HPDE6-E6E7 (cell line): Measurements from ENCODE around the gene MGAT5B.

Experiments
- DNase-seq: peaks from one replicate; pipeline ENCODE4 v3.0.0; 2011; ENCODE audit warnings: missing footprints; ENCODE audit errors: extremely low spot score

MGAT5B gene

GRCh38 chr17:76905036-76905435, 36.8 kb downstream of the MGAT5B start:
- DNase-seq: no peak

- no peak for DNase-seq
Measured at GRCh38 chr17:76905836-76906235, 37.6 kb downstream of the MGAT5B start.

GRCh38 chr17:76906463-76906862, 38.3 kb downstream of the MGAT5B start:
- DNase-seq: no peak

GRCh38 chr17:76907352-76907751, 39.1 kb downstream of the MGAT5B start:
- no peak for DNase-seq

GRCh38 chr17:76909971-76910760, 42.0 kb downstream of the MGAT5B start:
- DNase-seq: peak; percentile 58

GRCh38 chr17:76911299-76912017, 43.3 kb downstream of the MGAT5B start:
- no peak for DNase-seq

- no peak for DNase-seq
Measured at GRCh38 chr17:76912421-76913164, 44.4 kb downstream of the MGAT5B start.

- DNase-seq: no peak
Measured at GRCh38 chr17:76914937-76915336, 46.7 kb downstream of the MGAT5B start.

- no peak for DNase-seq
Measured at GRCh38 chr17:76915840-76916510, 47.8 kb downstream of the MGAT5B start.

- no peak for DNase-seq
Measured at GRCh38 chr17:76917829-76918228, 49.6 kb downstream of the MGAT5B start.

- no peak for DNase-seq
Measured at GRCh38 chr17:76918811-76919210, 50.6 kb downstream of the MGAT5B start.

GRCh38 chr17:76920364-76921139, 52.3 kb downstream of the MGAT5B start:
- no peak for DNase-seq

- no peak for DNase-seq
Measured at GRCh38 chr17:76921340-76922036, 53.3 kb downstream of the MGAT5B start.

- DNase-seq: no peak
Measured at GRCh38 chr17:76922084-76922483, 53.9 kb downstream of the MGAT5B start.

GRCh38 chr17:76922967-76923366, 54.8 kb downstream of the MGAT5B start:
- no peak for DNase-seq

GRCh38 chr17:76923491-76923890, 55.3 kb downstream of the MGAT5B start:
- no peak for DNase-seq

GRCh38 chr17:76924345-76925342, 56.4 kb downstream of the MGAT5B start:
- DNase-seq: no peak

- no peak for DNase-seq
Measured at GRCh38 chr17:76925441-76925891, 57.3 kb downstream of the MGAT5B start.

GRCh38 chr17:76926237-76926866, 58.1 kb downstream of the MGAT5B start:
- no peak for DNase-seq
